GM18909 (cell line): ENCODE measurements around the gene RBM8A.

ENCODE experiments used
- ATAC-seq: cut with Tn5 transposase; IDR thresholded peaks from one replicate; pipeline ENCODE4 v1.9.1; 2021; ENCODE audit warnings: mild to moderate bottlenecking; ENCODE audit not compliant: unreplicated experiment, poor library complexity

The RBM8A gene

GRCh38 chr1:145885738-145886287 is 41.5 kb downstream of the RBM8A start, which contains the start of gene ANKRD35:
Gene ANKRD35, minus strand, starts transcription at chr1:145885866. Its CDS starts 108 bp downstream, at chr1:145885758.
- peak; percentile 98 for ATAC-seq

- ATAC-seq: no peak
Measured at GRCh38 chr1:145884675-145885074, 42.6 kb downstream of the RBM8A start.

GRCh38 chr1:145879775-145880174 is 47.5 kb downstream of the RBM8A start:
- ATAC-seq: no peak

GRCh38 chr1:145878724-145879123 is 48.6 kb downstream of the RBM8A start:
- ATAC-seq: no peak

GRCh38 chr1:145877923-145878486 is 49.3 kb downstream of the RBM8A start:
- no peak for ATAC-seq

- no peak for ATAC-seq
Measured at GRCh38 chr1:145874646-145875045, 52.6 kb downstream of the RBM8A start.

- no peak for ATAC-seq
Measured at GRCh38 chr1:145871994-145872924, 55.0 kb downstream of the RBM8A start.
